Measurements from ENCODE around the gene NOX5.

Gene NOX5

GRCh38 chr15:69084404-69085030, 70.0 kb downstream of the NOX5 start:
- DNase-seq = no peak

- DNase-seq = no peak
Measured at GRCh38 chr15:69085325-69086081, 71.0 kb downstream of the NOX5 start.

- no peak for DNase-seq
Measured at GRCh38 chr15:69086427-69087204, 72.1 kb downstream of the NOX5 start.

GRCh38 chr15:69087366-69087976, 73.0 kb downstream of the NOX5 start:
- peak; percentile 48 for DNase-seq

GRCh38 chr15:69088300-69088965, 73.9 kb downstream of the NOX5 start:
- no peak for DNase-seq

- DNase-seq = peak; percentile 56
Measured at GRCh38 chr15:69089258-69089657, 74.8 kb downstream of the NOX5 start.

GRCh38 chr15:69090197-69090948, 75.9 kb downstream of the NOX5 start:
- no peak for DNase-seq

- no peak for DNase-seq
Measured at GRCh38 chr15:69091654-69092053, 77.2 kb downstream of the NOX5 start.

- DNase-seq = no peak
Measured at GRCh38 chr15:69092159-69092558, 77.7 kb downstream of the NOX5 start.

- peak; percentile 20 for DNase-seq
Measured at GRCh38 chr15:69093127-69093526, 78.6 kb downstream of the NOX5 start.

- DNase-seq = no peak
Measured at GRCh38 chr15:69093614-69094013, 79.1 kb downstream of the NOX5 start.

- DNase-seq = no peak
Measured at GRCh38 chr15:69094124-69094921, 79.8 kb downstream of the NOX5 start.

GRCh38 chr15:69095274-69095673, 80.8 kb downstream of the NOX5 start:
- no peak for DNase-seq

- DNase-seq = peak; percentile 83
Measured at GRCh38 chr15:69096196-69096595, 81.7 kb downstream of the NOX5 start.

GRCh38 chr15:69096626-69097025, 82.1 kb downstream of the NOX5 start:
- no peak for DNase-seq

- DNase-seq = peak; percentile 96
Measured at GRCh38 chr15:69098771-69099170, 84.3 kb downstream of the NOX5 start.

- peak; percentile 48 for DNase-seq
Measured at GRCh38 chr15:69099941-69100340, 85.4 kb downstream of the NOX5 start.

GRCh38 chr15:69100821-69101220, 86.3 kb downstream of the NOX5 start:
- DNase-seq = no peak

GRCh38 chr15:69104050-69104750, 89.7 kb downstream of the NOX5 start:
- DNase-seq = peak; percentile 88

GRCh38 chr15:69105451-69105985, 91.0 kb downstream of the NOX5 start:
- DNase-seq = peak; percentile 26
